Cardiac fibroblast (primary cell): ENCODE measurements around the gene HACD2.

Source experiments
- DNase-seq, 2 donors: peaks; one replicate each; pipeline versions ENCODE4 v3.0.0 to v3.0.0-alpha.2; 2010; ENCODE audit warnings: low read depth in 2 of 2
- H3K4me3 ChIP-seq, 2 donors: replicated peaks in 1 of 2; 1 replicate in 1 of 2; 2 replicates in 1 of 2; pipeline ENCODE4 v1.5.1; 2011; ENCODE audit warnings: low read depth in 2 of 2, low read length in 2 of 2, mild to moderate bottlenecking in 2 of 2, moderate library complexity in 1 of 2
- CTCF ChIP-seq: IDR thresholded peaks from one replicate; pipeline ENCODE4 v1.5.1; 2011; ENCODE audit warnings: low read depth, mild to moderate bottlenecking, low read length, inconsistent platforms

HACD2 gene

GRCh38 chr3:123453675-123454074 is 131.2 kb downstream of the HACD2 start:
- no peak for DNase-seq
- H3K4me3 ChIP-seq, result no peak overlapping the region
- no peak for TF ChIP-seq CTCF

GRCh38 chr3:123451186-123451585 is 133.7 kb downstream of the HACD2 start:
- no peak for DNase-seq
- no peak for TF ChIP-seq CTCF
- no peak overlapping the region for H3K4me3 ChIP-seq

- DNase-seq, result no peak
- TF ChIP-seq CTCF, result no peak
- H3K4me3 ChIP-seq, result peak overlapping the region; percentile 49 to 59
These were observed 134.8 kb downstream of the HACD2 start for GRCh38 chr3:123449997-123450604.

GRCh38 chr3:123449102-123449996 is 135.5 kb downstream of the HACD2 start:
- TF ChIP-seq CTCF, result no peak
- peak overlapping the region; percentile 49 to 59 for H3K4me3 ChIP-seq
- DNase-seq, result peak; percentile 6 to 18

- TF ChIP-seq CTCF, result no peak
- DNase-seq, result no peak
- H3K4me3 ChIP-seq, result peak within 1 kb of the TSS; percentile 49 to 59
These were observed 136.2 kb downstream of the HACD2 start, which contains the start of gene ADCY5 for GRCh38 chr3:123448536-123449101. Gene ADCY5, minus strand, starts transcription at chr3:123449090. Its CDS starts 545 bp downstream, at chr3:123448545.

- H3K4me3 ChIP-seq, result no peak overlapping the region
- TF ChIP-seq CTCF, result no peak
- no peak for DNase-seq
These were observed 136.9 kb downstream of the HACD2 start for GRCh38 chr3:123447749-123448517.
